GM08714 (cell line): Measurements from ENCODE around the gene FYN.

Experiments
- H3K4me3 ChIP-seq: fragments of 200-500 bp; sonication (Bioruptor generic); 2 replicates; pipeline ENCODE4 v1.5.1; 2014; ENCODE audit warnings: mild to moderate bottlenecking, low read length, inconsistent platforms
- ZNF274 ChIP-seq: IDR thresholded peaks from 2 replicates; pipeline ENCODE4 v1.6.1; 2012; ENCODE audit warnings: mild to moderate bottlenecking, low read depth, low read length

Gene FYN

GRCh38 chr6:111766201-111766857, 106.9 kb downstream of the FYN start:
- H3K4me3 ChIP-seq = no peak overlapping the region
- TF ChIP-seq ZNF274 = no peak

GRCh38 chr6:111765763-111766162, 107.5 kb downstream of the FYN start:
- no peak overlapping the region for H3K4me3 ChIP-seq
- no peak for TF ChIP-seq ZNF274

- TF ChIP-seq ZNF274 = no peak
- no peak overlapping the region for H3K4me3 ChIP-seq
Measured at GRCh38 chr6:111764238-111765175, 108.7 kb downstream of the FYN start.

GRCh38 chr6:111763381-111763780, 109.9 kb downstream of the FYN start:
- no peak for TF ChIP-seq ZNF274
- no peak overlapping the region for H3K4me3 ChIP-seq

- H3K4me3 ChIP-seq = no peak overlapping the region
- no peak for TF ChIP-seq ZNF274
Measured at GRCh38 chr6:111761783-111762312, 111.4 kb downstream of the FYN start.

GRCh38 chr6:111761212-111761611, 112.0 kb downstream of the FYN start:
- TF ChIP-seq ZNF274 = no peak
- no peak overlapping the region for H3K4me3 ChIP-seq

GRCh38 chr6:111759836-111760785, 113.1 kb downstream of the FYN start:
- no peak for TF ChIP-seq ZNF274
- no peak overlapping the region for H3K4me3 ChIP-seq

- H3K4me3 ChIP-seq = no peak overlapping the region
- TF ChIP-seq ZNF274 = no peak
Measured at GRCh38 chr6:111759331-111759835, 113.9 kb downstream of the FYN start.

GRCh38 chr6:111758608-111759329, 114.5 kb downstream of the FYN start:
- H3K4me3 ChIP-seq = no peak overlapping the region
- TF ChIP-seq ZNF274 = no peak

GRCh38 chr6:111757342-111757741, 115.9 kb downstream of the FYN start:
- no peak overlapping the region for H3K4me3 ChIP-seq
- TF ChIP-seq ZNF274 = no peak

GRCh38 chr6:111754423-111754822, 118.8 kb downstream of the FYN start:
- TF ChIP-seq ZNF274 = no peak
- no peak overlapping the region for H3K4me3 ChIP-seq

- H3K4me3 ChIP-seq = no peak overlapping the region
- TF ChIP-seq ZNF274 = no peak
Measured at GRCh38 chr6:111753573-111753972, 119.7 kb downstream of the FYN start.

- no peak for TF ChIP-seq ZNF274
Measured at GRCh38 chr6:111752476-111752875, 120.8 kb downstream of the FYN start.

More at GRCh38 chr6:111752476-111752875, 120.8 kb downstream of the FYN start:
- H3K4me3 ChIP-seq = no peak overlapping the region
